SK-N-SH treated with all-trans-retinoic acid at 6 μM for 48 hours (cell line): ENCODE data around the gene GNMT.

ENCODE experiments used
- PATZ1 ChIP-seq: fragments of 250-450 bp; sonication (Bioruptor Pico); IDR thresholded peaks from 2 replicates; pipeline ENCODE4 v1.8.0; 2020; ENCODE audit warnings: mild to moderate bottlenecking, moderate library complexity, borderline replicate concordance
- RARB ChIP-seq: fragments of 250-450 bp; sonication (Bioruptor Pico); IDR thresholded peaks from 2 replicates; pipeline ENCODE4 v1.8.0; 2021; ENCODE audit warnings: mild to moderate bottlenecking, moderate library complexity
- ZFP3 ChIP-seq: fragments of 250-450 bp; sonication (Bioruptor Pico); IDR thresholded peaks from 2 replicates; pipeline ENCODE4 v1.5.0; 2020; ENCODE audit warnings: mild to moderate bottlenecking, moderate library complexity
- ZNF8 ChIP-seq: fragments of 450-650 bp; formaldehyde crosslinking; IDR thresholded peaks from 2 replicates; pipeline ENCODE4 v1.5.0; 2020; ENCODE audit warnings: mild to moderate bottlenecking, moderate library complexity

GRCh38 chr6:42973926-42974325 is 13.4 kb downstream of the GNMT start:
- no peak for TF ChIP-seq RARB (CRISPR knock-in tag)
- TF ChIP-seq ZNF8 (CRISPR knock-in tag) = no peak
- TF ChIP-seq ZFP3 (CRISPR knock-in tag) = no peak
- no peak for TF ChIP-seq PATZ1
